VCaP (cell line): ENCODE data around the gene HINT3.
"Not testable (repeated sequence)": the region's sequence is repeated elsewhere in the genome, so short reads cannot be mapped to it uniquely, and the experiment has no call there.

ENCODE experiments used
- H3K27ac ChIP-seq: fragments of 450-650 bp; 2 replicates; pipeline ENCODE4 v1.5.1; 2017
- CTCF ChIP-seq: fragments of 450-650 bp; conservative IDR thresholded peaks from 2 replicates; pipeline ENCODE4 v1.5.1; 2017; ENCODE audit warnings: mild to moderate bottlenecking, moderate library complexity

Gene HINT3

GRCh38 chr6:126017668-126018067, 61.1 kb downstream of the HINT3 start:
- TF ChIP-seq CTCF, result no peak

GRCh38 chr6:126020305-126021050, 63.9 kb downstream of the HINT3 start:
- H3K27ac ChIP-seq, result no peak overlapping the region
- no peak for TF ChIP-seq CTCF

More at GRCh38 chr6:126017668-126018067, 61.1 kb downstream of the HINT3 start:
- H3K27ac ChIP-seq, result no peak overlapping the region

- H3K27ac ChIP-seq, result not testable (repeated sequence)
These were observed 66.9 kb downstream of the HINT3 start for GRCh38 chr6:126023474-126023873.

- no peak for TF ChIP-seq CTCF
- no peak overlapping the region for H3K27ac ChIP-seq
These were observed 69.4 kb downstream of the HINT3 start for GRCh38 chr6:126026001-126026400.

GRCh38 chr6:126027601-126028000, 71.0 kb downstream of the HINT3 start:
- no peak for TF ChIP-seq CTCF
- H3K27ac ChIP-seq, result no peak overlapping the region
